Brain microvascular endothelial cell (primary cell): ENCODE data around the gene CIB2.

Source experiments
- DNase-seq: peaks from one replicate; pipeline ENCODE4 v3.0.0-alpha.2; 2020
- H3K27ac ChIP-seq: fragments of 250-450 bp; sonication (Bioruptor Pico); 2 replicates; pipeline ENCODE4 v1.5.1; 2020; ENCODE audit warnings: mild to moderate bottlenecking, moderate library complexity
- H3K27me3 ChIP-seq: fragments of 250-450 bp; sonication (Bioruptor Pico); replicated peaks from 2 replicates; pipeline ENCODE4 v1.5.1; 2020; ENCODE audit warnings: mild to moderate bottlenecking
- H3K36me3 ChIP-seq: fragments of 250-450 bp; sonication (Bioruptor Pico); replicated peaks from 2 replicates; pipeline ENCODE4 v1.5.1; 2020; ENCODE audit warnings: mild to moderate bottlenecking
- H3K4me3 ChIP-seq: 2 replicates; pipeline ENCODE4 v1.5.1; 2011; ENCODE audit warnings: low read depth, mild to moderate bottlenecking, control low read depth, low read length, moderate library complexity
- in situ Hi-C: cut with HindIII; loops from 2 replicates; pipeline ENCODE4 v1.10.0; 2017; ENCODE audit warnings: low sequenced_read_pairs, low pct_ligation_motif_present
- TF ChIP-seq, protein P1 (sequence below): IDR thresholded peaks from 2 replicates; pipeline ENCODE4 v1.5.1; 2011; ENCODE audit warnings: low read depth, mild to moderate bottlenecking, moderate library complexity, low read length, control low read depth, inconsistent platforms; ENCODE audit errors: missing control alignments

Gene CIB2

DNA sequence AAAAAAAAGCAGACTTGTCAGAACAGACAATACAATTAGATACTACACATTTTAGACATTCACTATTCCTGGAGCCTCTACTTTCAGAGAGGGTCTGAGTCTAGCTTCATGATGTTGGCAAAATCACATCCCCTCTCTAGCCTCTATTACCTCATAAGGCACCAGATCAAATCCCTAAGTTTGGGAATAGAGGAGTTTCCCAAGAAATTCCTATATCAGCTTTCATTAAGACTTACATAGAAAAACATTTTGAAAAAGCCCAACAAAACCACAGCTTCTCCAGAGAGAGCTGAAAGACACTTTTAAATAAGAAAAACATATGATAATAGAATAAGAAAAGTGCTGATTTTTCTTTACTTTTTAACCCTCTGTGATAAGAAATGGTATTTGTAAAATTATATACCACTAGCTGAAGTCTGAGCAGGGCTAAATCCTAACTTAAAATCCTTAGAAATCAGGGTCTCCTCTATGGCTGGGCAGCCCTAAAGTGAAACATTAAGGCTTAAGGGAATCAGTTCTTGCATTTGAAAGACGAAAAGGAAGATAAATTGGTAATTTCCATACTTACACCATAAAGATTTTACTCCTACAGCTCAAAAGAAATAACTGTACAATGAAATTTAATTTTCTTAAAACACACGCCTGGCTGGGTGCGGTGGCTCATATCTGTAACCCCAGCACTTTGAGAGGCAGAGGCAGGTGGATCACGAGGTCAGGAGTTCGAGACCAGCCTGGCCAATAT is 58.0 kb downstream of the CIB2 start:
- peak overlapping the region; percentile 90 for H3K27ac ChIP-seq
- DNase-seq: no peak
- no peak overlapping the region for H3K4me3 ChIP-seq
- H3K36me3 ChIP-seq: no peaks in the 10 kb centered on the region
- no peaks in the 10 kb centered on the region for H3K27me3 ChIP-seq
- in situ Hi-C loops: no loop called here
- TF ChIP-seq, protein P1, sequence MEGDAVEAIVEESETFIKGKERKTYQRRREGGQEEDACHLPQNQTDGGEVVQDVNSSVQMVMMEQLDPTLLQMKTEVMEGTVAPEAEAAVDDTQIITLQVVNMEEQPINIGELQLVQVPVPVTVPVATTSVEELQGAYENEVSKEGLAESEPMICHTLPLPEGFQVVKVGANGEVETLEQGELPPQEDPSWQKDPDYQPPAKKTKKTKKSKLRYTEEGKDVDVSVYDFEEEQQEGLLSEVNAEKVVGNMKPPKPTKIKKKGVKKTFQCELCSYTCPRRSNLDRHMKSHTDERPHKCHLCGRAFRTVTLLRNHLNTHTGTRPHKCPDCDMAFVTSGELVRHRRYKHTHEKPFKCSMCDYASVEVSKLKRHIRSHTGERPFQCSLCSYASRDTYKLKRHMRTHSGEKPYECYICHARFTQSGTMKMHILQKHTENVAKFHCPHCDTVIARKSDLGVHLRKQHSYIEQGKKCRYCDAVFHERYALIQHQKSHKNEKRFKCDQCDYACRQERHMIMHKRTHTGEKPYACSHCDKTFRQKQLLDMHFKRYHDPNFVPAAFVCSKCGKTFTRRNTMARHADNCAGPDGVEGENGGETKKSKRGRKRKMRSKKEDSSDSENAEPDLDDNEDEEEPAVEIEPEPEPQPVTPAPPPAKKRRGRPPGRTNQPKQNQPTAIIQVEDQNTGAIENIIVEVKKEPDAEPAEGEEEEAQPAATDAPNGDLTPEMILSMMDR: no peak

DNA sequence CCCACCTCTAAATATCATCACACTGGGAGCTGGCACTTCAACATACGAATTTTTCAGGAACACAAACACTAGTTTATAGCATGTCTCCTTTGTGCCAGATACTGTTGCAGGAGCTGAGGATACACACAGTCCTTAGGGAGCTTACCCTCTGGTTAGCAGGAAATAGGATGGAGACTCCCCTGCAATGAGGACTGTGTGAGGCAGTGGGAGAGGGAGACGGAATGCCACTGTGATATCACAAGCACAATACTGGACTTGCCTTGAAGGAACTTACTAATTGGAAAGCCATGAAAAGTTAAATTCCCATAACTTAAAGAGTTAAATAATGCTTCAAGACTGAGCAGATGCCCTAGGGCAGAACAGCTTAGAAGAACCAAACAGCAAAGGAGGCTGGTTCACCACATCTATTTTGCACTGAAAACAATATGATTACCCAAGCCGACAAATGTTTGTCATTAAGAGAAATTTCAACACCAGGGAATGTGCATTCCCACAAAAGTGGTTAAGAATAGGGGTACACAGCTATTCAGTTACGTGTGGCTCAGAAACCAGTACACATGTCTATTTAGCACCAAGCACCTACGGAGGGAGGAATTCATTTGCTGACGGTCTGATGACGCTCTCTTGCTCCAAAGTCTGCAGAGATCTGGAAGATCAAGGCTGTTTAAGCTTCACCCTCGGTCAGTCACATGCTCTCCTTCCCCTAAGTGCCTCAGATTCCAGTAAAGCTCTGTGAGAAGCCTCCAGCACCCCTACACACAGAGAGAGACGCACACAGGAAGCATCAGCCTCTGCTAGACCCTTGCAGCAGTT is 59.0 kb downstream of the CIB2 start:
- DNase-seq: peak; percentile 89
- in situ Hi-C loops: no loop called here
- peak overlapping the region; percentile 90 for H3K27ac ChIP-seq

DNA sequence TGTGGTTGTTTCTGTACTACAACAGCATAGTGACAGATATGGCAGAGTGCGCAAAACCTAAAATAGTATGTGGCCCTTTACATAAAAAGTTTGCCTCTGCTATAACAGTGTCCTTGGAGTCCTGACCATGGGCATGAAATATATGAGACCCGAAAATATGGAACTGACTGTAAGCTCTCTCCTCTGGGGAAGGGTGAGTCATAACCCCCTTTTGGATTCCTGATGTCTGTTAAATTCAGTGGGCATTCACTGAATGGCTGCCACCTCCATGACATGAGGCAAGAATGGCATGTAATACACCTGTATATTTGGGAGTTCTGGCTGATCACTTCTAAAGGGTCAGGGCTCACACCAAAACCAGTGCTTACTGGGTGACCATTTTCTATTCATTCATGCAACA is 59.9 kb downstream of the CIB2 start:
- in situ Hi-C loops: no loop called here
- peak overlapping the region; percentile 90 for H3K27ac ChIP-seq

More for the DNA sequence above, 59.0 kb downstream of the CIB2 start:
- Histone ChIP-seq H3K4me3 (no peak overlapping the region), H3K36me3 (no peaks in the 10 kb centered on the region), H3K27me3 (no peaks in the 10 kb centered on the region)
- TF ChIP-seq, protein P1: peak; percentile 30

DNA sequence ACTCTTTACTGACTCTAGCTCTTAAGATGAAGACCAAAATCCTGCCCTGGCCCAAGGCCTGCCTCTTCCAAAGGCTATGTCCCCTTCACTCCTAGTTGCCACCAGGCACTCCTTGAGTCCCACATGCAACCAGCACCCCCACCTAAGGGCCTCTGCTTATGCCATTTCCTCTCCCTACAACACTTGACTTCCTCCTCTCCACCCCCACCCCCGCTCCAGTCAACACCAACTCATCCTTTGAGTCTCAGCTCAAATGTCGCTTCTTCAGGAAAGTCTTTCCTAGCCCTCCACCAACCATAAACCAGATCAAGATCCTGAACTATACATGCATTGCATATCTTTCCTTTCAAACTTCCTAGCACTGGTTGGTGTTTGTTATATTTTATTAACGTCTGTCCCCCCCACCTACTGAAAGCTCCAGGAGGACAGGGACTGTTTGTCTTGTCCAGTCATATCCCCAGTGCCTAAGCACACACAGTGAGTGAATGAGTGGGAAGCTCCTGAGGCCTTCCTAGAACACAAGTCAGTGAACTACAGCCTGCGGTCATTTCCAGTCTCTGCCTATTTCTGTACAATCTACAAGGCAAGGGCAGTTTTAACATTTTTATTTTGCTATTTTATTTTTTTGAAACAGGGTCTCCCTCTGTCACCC is 61.1 kb downstream of the CIB2 start:
- no peak overlapping the region for H3K4me3 ChIP-seq
- no peak for DNase-seq
- H3K27ac ChIP-seq: peak overlapping the region; percentile 90
- in situ Hi-C loops: no loop called here
- TF ChIP-seq, protein P1: no peak
- H3K27me3 ChIP-seq: no peaks in the 10 kb centered on the region
- H3K36me3 ChIP-seq: no peaks in the 10 kb centered on the region

More for the DNA sequence above, 59.9 kb downstream of the CIB2 start:
- Histone ChIP-seq H3K4me3 (no peak overlapping the region), H3K36me3 (no peaks in the 10 kb centered on the region), H3K27me3 (no peaks in the 10 kb centered on the region)
- TF ChIP-seq, protein P1: no peak
- no peak for DNase-seq

DNA sequence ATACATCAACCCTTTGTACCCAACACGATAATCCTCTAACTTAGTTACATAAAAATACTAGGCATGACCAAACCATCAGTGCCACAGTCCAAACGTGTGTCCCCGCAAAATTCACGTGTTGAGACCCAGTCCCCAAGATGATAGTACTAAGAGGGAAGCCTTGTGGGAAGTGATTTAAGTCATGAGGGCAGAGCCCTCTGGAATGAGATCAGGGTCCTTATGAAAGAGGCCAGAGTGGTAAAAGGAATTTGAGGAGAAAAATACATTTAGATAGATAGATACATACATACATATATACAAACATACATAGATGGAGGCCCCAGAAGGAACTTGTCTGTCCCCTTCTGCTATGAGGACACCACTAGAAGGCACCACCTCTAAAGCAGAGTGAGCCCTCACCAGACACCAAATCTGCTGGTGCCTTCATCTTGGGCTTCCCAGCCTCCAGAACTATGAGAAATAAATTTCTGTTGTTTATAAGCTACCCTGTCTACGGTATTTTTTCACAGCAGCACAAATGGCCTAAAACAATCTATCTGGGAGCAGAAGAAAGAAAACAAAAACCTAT is 61.7 kb downstream of the CIB2 start:
- TF ChIP-seq, protein P1: no peak
- no peaks in the 10 kb centered on the region for H3K36me3 ChIP-seq
- DNase-seq: no peak
- H3K4me3 ChIP-seq: no peak overlapping the region
- no peaks in the 10 kb centered on the region for H3K27me3 ChIP-seq
- in situ Hi-C loops: no loop called here
- H3K27ac ChIP-seq: peak overlapping the region; percentile 90
